Fibroblast of skin of abdomen (primary cell): ENCODE measurements around the gene CTNS.

Experiments
- DNase-seq: peaks from one replicate; pipeline ENCODE4 v3.0.0-alpha.2; 2013

Gene CTNS

GRCh38 chr17:3659541-3660111 lies 23.1 kb downstream of the CTNS start:
- peak; percentile 72 for DNase-seq

- DNase-seq = no peak
Measured at GRCh38 chr17:3660311-3660891, 23.8 kb downstream of the CTNS start.

GRCh38 chr17:3663102-3664011 lies 26.8 kb downstream of the CTNS start:
- DNase-seq = no peak

GRCh38 chr17:3665834-3666233 lies 29.3 kb downstream of the CTNS start:
- no peak for DNase-seq

GRCh38 chr17:3666516-3666915 lies 30.0 kb downstream of the CTNS start:
- DNase-seq = no peak

- DNase-seq = peak; percentile 95
Measured at GRCh38 chr17:3667366-3668278, 31.1 kb downstream of the CTNS start.

- peak; percentile 97 for DNase-seq
Measured at GRCh38 chr17:3668279-3669084, 31.9 kb downstream of the CTNS start, which contains the start of the genes EMC6 and TAX1BP3. Gene EMC6 (plus strand): TSS chr17:3668812. CDS start chr17:3669147, 335 bp downstream. Gene TAX1BP3 (minus strand): TSS chr17:3668578. CDS start chr17:3668526, 52 bp downstream.

- no peak for DNase-seq
Measured at GRCh38 chr17:3669085-3669347, 32.5 kb downstream of the CTNS start.

GRCh38 chr17:3669548-3669947 lies 33.0 kb downstream of the CTNS start:
- no peak for DNase-seq

GRCh38 chr17:3672571-3672970 lies 36.0 kb downstream of the CTNS start:
- DNase-seq = no peak

GRCh38 chr17:3675886-3676285 lies 39.3 kb downstream of the CTNS start:
- DNase-seq = no peak

GRCh38 chr17:3678095-3678820 lies 41.7 kb downstream of the CTNS start:
- DNase-seq = no peak

GRCh38 chr17:3678821-3679530 lies 42.4 kb downstream of the CTNS start:
- DNase-seq = no peak

GRCh38 chr17:3679531-3680126 lies 43.1 kb downstream of the CTNS start:
- DNase-seq = no peak

GRCh38 chr17:3681057-3681456 lies 44.5 kb downstream of the CTNS start:
- no peak for DNase-seq

GRCh38 chr17:3681565-3681964 lies 45.0 kb downstream of the CTNS start:
- no peak for DNase-seq

GRCh38 chr17:3682033-3682432 lies 45.5 kb downstream of the CTNS start:
- DNase-seq = no peak

GRCh38 chr17:3683054-3683511 lies 46.5 kb downstream of the CTNS start:
- no peak for DNase-seq

GRCh38 chr17:3685174-3685573 lies 48.6 kb downstream of the CTNS start:
- DNase-seq = no peak

- DNase-seq = no peak
Measured at GRCh38 chr17:3688027-3688553, 51.5 kb downstream of the CTNS start.
